Stimulated activated CD8-positive, alpha-beta memory T cell treated with anti-CD3 and anti-CD28 coated beads, Interleukin-7, amount 100 ng/mL, for 48 hours (primary cell): Measurements from ENCODE around the gene ZDHHC16.
A peak's percentile ranks its signal among the peaks of the same experiment; 100 is the strongest.
"Not testable (repeated sequence)": the region's sequence is repeated elsewhere in the genome, so short reads cannot be mapped to it uniquely, and the experiment has no call there.

Experiments used
- DNase-seq, 2 donors: peaks; one replicate each; pipeline ENCODE4 v3.0.0-alpha.2; 2020; ENCODE audit warnings: low read depth in 1 of 2; ENCODE audit errors: extremely low read depth in 1 of 2

The ZDHHC16 gene

GRCh38 chr10:97445722-97446639 lies at the start of gene ZDHHC16, which contains the start of gene EXOSC1:
Gene ZDHHC16 (plus strand): TSS chr10:97446175. CDS start chr10:97451676, 5,501 bp downstream.
Gene EXOSC1 (minus strand): TSS chr10:97446006. CDS start chr10:97445985, 21 bp downstream.
- peak; percentile 75 to 95 for DNase-seq

GRCh38 chr10:97399843-97400545 lies 46.0 kb upstream of the ZDHHC16 start:
- DNase-seq: no peak

DNA sequence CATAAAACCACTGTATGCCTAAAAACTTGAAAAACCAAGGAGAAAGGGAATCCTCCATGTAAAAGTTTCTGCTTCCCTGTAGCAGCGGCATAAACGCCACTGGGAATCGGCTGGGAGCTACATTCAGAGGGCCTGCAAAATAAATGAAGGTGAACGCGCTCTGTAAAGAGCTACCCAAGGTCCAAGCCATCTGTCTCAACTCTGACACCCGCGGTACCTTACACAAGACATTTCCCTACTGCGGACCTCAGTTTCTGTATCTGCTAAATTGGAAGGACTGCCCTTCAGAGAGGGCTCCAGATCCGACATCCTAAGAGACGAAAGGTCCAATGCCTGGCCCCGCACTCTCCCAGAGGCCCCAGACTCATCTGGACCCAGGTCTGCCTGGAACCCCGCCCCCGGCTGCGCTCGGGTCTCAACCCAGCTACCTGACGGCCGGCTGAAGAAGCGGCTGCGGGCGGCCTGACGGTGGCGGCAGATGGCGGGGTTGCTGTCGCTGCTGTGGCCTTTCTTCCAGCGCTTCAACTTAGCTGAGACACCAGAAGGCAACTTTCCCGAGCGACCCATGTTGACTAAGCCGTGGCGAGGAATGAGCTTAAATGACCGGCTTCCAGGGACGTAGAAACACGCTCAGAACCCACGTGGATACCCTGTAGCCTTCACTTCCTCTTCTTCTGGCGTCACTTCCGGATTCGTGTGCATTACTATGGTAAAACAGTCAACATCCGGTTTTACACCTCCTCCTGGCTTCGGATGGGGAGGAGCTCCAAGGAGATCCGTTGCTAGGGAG lies 45.1 kb upstream of the ZDHHC16 start, which contains the start of gene RRP12:
TSS of gene RRP12 (minus strand) at position 676 of the 790 bp plus-strand sequence. CDS start at position 567, 109 bp downstream.
- peak in 1 of 2 donors; percentile 85 for DNase-seq

- no peak for DNase-seq
Observed at GRCh38 chr10:97401455-97401919, 44.5 kb upstream of the ZDHHC16 start.

DNA sequence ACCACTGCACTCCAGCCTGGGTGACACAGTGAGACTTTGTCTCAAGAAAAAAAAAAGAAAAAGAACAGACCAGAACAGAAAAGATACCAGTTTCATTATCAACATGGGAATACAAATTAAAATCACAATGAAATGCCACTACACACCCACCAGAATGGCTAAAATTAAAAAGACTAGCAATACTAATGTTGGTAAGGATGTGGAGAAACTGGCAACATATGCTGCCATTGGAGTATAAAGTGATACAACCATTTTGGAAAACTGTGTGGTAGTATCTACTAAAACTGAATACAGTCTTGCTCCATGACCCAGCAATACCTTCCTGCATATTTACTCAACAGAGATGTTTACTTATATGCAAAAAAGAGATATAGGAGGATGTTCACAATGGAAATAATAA lies 41.9 kb upstream of the ZDHHC16 start:
- DNase-seq: no peak

- no peak for DNase-seq
Observed at GRCh38 chr10:97406064-97406463, 39.9 kb upstream of the ZDHHC16 start.

- DNase-seq: not testable (repeated sequence)
Observed at GRCh38 chr10:97406483-97406882, 39.5 kb upstream of the ZDHHC16 start.

GRCh38 chr10:97407211-97407951 lies 38.6 kb upstream of the ZDHHC16 start:
- DNase-seq: peak in 1 of 2 donors; percentile 47

- DNase-seq: no peak
Observed at GRCh38 chr10:97407952-97408248, 38.1 kb upstream of the ZDHHC16 start.

DNA sequence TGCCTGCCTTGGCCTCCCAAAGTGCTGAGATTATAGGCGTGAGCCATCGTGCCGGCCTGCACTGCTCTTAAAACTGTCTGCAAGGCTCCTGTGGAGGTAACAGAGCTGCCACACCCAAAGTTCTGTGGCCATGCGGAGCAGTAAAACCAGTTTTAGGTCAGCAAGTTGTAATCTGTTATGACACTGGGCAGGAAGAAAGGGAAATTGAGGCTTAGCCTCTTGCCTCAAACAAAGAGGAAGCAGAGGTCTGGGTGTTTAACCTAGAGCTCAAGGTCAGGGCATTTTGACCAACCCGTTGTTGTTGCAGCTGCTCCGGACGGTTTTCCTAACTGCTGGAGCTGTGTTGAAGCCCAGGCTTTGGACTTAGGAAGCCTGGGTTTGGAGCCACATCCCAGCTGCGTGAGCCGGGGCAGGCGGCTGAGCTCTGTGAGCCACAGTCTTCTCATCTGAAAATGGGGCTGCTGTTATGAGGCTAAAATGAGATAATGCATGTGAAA lies 37.4 kb upstream of the ZDHHC16 start:
- no peak for DNase-seq

DNA sequence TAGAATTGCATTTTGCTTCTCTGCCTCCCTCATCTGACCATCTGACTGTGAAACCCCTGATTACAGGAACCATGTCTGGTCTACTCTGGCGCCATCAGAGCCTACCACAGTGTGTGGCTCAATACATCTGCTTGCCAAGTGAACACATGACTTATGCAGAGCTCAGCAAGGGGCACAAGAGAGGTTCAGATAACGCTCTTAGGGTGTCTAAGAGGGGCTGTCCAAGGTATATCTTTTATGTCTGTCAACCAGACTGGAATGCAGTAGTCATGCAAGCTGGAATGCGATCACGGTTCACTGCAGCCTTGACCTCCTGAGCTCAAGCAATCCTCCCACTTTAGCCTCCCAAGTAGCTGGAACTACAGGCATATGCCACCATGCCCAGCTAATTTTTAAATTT lies 34.6 kb upstream of the ZDHHC16 start:
- no peak for DNase-seq

DNA sequence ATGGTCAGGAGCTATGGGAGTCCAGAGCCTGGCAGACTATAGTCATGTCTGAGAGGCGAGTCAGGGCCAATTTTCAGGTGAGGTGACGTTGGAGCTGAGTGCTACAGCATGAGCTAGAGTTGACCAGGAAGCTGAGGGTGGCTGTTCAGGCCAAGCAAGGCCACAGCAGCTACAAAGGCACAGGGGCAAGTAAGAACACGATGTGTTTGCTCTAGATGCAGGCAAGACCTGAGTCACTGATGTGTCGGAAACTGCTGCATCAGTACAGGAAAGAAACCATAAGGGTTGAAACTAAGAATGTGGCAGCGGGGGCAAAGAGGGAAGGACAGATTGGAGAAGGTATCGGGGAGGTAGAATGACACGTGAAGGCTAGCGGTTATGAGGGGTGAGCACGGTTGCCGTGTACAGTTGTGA lies 33.1 kb upstream of the ZDHHC16 start:
- peak in 1 of 2 donors; percentile 81 for DNase-seq

- no peak for DNase-seq
Observed at GRCh38 chr10:97416565-97416964, 29.4 kb upstream of the ZDHHC16 start.

DNA sequence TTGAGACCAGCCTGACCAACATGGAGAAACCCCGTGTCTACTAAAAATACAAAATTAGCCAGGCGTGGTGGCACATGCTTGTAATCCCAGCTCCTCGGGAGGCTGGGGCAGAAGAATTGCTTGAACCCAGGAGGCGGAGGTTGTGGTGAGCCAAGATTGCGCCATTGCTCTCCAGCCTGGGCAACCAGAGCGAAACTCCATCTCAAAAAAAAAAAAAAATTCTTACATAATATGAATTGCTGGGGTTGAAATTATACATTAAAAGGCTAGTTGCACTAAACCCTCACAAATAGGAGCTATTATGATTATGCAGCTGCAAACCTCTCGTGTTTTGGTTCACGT lies 22.2 kb upstream of the ZDHHC16 start:
- DNase-seq: not testable (repeated sequence)

GRCh38 chr10:97425964-97426775 lies 19.8 kb upstream of the ZDHHC16 start, which contains the start of gene PGAM1:
Gene PGAM1 (plus strand): TSS chr10:97426191. CDS start chr10:97426308, 117 bp downstream.
- DNase-seq: peak; percentile 87 to 98

GRCh38 chr10:97426776-97427570 lies 19.0 kb upstream of the ZDHHC16 start:
- DNase-seq: no peak

GRCh38 chr10:97427571-97428179 lies 18.3 kb upstream of the ZDHHC16 start:
- DNase-seq: peak in 1 of 2 donors; percentile 39

DNA sequence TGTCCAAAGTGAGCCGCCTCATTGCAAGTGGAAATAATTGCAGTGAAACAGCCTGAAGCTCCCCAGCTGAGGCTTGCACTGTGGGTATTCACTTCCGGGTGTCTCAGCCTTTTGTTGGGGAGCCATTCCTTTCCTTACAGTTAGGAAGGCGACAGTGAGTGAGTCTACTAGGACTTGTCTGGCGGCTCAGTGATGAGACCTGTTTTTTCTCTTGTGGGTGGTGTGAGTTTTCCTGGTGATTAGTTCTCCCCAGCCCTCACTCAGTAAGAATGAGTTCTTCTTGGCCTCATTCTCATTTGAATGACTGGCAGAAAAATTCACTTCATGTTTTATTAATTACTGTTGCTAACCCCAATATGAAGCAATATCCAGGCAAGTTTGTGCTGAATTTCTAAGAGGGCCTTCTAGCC lies 17.4 kb upstream of the ZDHHC16 start:
- no peak for DNase-seq
